KG1 (cell line): Measurements from ENCODE around the gene PAX2.

ENCODE experiments used
- DNase-seq: peaks from one replicate; lab custom pipeline; 2025; lab: John Stamatoyannopoulos, UW

Gene PAX2

DNA sequence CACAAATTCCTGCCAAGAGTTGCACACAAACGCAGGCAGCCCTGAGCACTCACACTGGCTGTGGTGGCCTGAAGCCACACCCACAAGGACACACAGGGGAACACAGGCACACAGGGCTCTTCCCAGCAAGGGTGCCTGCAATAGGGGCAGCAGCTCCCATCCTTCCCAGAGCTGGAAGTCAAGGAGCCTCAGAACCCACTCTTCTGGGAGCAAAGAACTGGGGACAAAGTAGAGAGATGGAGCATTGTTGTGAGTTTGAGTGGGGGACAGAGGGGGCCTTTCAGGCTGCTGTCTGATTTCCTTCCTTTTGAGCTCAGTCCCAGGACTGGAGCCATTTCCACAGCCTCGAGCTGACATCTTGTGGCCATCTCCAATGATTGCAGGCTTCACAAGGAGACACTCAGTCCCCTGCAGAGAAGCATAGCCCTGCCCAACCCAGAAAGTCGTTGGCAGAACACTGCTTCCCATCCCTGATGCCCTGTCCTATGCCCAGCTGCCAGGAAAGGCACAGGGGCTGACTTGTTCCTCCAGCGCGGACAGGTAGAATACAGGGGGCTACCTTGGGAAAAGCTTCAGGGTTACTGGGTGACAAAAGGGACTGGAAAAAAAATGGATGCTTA lies 133.0 kb downstream of the PAX2 start:
- peak; percentile 28 for DNase-seq
